Activated CD8-positive, alpha-beta memory T cell treated with anti-CD3 and anti-CD28 coated beads, Interleukin-2, amount 10 ng/mL, durations not matched to agents 7 days and 5 days (primary cell): ENCODE data around the gene MGRN1. TPM values are rescaled to one million over a fixed set of nuclear protein-coding genes. Genes with fewer than 3 reads are reported as not detected.

Experiments
- ATAC-seq: fragments of 150-1000 bp; cut with Tn5 transposase; one replicate; pipeline ENCODE4 v1.10.0; 2021; ENCODE audit warnings: moderate library complexity
- CTCF ChIA-PET: fragments of 350-600 bp; sonication (Branson Sonifier 250); formaldehyde crosslinking; loops from one replicate; lab custom pipeline; 2021; ENCODE audit warnings: antibody characterized with exemption; lab: Charles Lee
- DNase-seq: peaks from one replicate; pipeline ENCODE4 v3.0.0-alpha.2; 2020
- H3K27ac Mint-ChIP-seq: one replicate; pipeline ENCODE4 v1.8.0; 2021; ENCODE audit warnings: mild to moderate bottlenecking, mixed read lengths
- H3K27me3 Mint-ChIP-seq: one replicate; pipeline ENCODE4 v1.8.0; 2021; ENCODE audit warnings: mixed read lengths
- H3K36me3 Mint-ChIP-seq: one replicate; pipeline ENCODE4 v1.8.0; 2021; ENCODE audit warnings: mild to moderate bottlenecking, mixed read lengths
- H3K4me1 Mint-ChIP-seq: one replicate; pipeline ENCODE4 v1.8.0; 2021; ENCODE audit warnings: mixed read lengths
- H3K4me3 Mint-ChIP-seq: one replicate; pipeline ENCODE4 v1.8.0; 2021; ENCODE audit warnings: mild to moderate bottlenecking, moderate library complexity, mixed read lengths
- H3K9me3 Mint-ChIP-seq: one replicate; pipeline ENCODE4 v1.8.0; 2022; ENCODE audit warnings: low read depth, mixed read lengths
- total RNA-seq, 2 experiments: library from RNA; stranded (reverse); gene quantifications; one replicate each; pipeline ENCODE4 v1.2.3, GENCODE V29; 2021

MGRN1 gene
- total RNA-seq, 2 experiments from 2014 or later: 76.9 to 92.1 TPM

DNA sequence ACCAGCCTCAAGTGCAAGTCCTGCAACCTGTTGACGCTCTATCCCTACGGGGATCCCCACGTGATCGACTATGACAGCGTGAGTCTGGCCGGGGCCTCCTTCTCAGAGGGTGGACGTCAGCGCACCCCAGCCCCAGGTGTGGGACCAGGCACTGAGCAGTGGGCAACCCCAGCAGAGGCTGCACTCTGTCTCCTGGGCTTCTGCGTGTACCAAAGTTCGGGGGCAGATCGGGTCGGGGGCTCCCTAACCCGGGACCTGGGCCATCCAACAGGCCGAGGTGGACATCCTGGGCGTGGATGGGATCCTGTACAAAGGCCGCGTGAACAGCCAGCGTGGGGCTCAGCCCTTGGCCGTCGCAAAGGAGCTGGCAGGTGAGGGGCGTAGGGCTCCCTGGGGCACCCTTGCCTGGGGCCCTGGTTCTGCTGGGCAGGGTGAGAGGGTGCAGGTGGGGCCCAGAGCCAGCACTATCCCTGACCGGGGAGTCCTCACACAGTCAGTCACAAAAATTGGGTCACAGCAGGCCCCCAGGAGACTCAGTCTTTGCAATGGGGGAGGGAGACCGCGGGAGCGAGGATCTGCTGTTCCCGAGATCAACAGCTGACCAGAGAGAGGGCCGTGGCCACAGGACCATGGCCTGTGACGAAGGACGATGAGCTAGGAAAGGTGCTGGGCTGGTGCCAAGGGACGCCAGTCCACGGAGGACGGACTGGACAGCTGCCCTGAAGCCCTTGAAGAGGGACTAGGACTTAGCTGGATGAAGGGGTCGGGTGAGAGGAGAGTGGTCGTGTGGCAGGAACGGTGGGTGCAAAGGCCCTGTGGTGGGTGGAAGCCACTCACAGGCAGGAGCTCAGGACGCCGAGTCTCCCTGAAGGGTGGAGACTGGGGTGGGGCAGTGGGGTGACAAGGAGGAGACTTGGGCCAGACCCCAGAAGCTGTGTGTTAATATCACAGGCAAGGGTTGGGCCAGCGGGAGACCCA is 29.9 kb upstream of the MGRN1 start:
- CTCF ChIA-PET: interaction anchor here (0.6 to 1.9 kb wide), 2 partner anchors 10 to 28 kb away, joined by 3 to 7 read pairs; no protein-coding TSS in a partner anchor
- no peaks in the 10 kb centered on the region for H3K27me3 Mint-ChIP-seq

DNA sequence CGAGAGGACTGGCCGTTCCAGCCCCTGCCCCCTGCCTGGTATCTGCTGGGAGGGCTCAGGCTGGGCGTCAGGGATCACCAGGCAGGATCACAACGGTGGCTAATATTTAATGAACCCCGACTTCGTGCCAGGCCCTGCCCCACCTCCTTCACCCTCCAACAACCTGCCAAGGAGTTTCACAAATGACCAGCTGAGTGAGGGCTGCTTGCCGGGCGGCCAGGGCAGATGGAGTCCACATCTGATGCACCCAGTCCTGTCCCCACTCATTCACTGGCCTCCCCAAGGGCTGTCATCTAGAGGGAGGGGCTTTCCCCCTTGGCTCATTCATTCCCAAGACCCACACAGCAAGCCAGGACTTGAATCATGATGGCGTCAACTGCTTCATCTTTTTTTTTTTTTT is 27.5 kb upstream of the MGRN1 start:
- no peaks in the 10 kb centered on the region for H3K4me1 Mint-ChIP-seq
- CTCF ChIA-PET: interaction anchor here (1.0 to 1.2 kb wide), 2 partner anchors 12 to 53 kb away, joined by 3 read pairs; no protein-coding TSS in a partner anchor
- H3K9me3 Mint-ChIP-seq: no peaks in the 10 kb centered on the region
- no peaks in the 10 kb centered on the region for H3K36me3 Mint-ChIP-seq
- H3K27me3 Mint-ChIP-seq: peaks cover 3% of the 10 kb centered on the region
- no peak overlapping the region for H3K27ac Mint-ChIP-seq
- ATAC-seq (no peak), DNase-seq (no peak)
- no peak overlapping the region for H3K4me3 Mint-ChIP-seq

More for the DNA sequence above, 29.9 kb upstream of the MGRN1 start:
- DNase-seq (no peak), ATAC-seq (no peak)
- H3K27ac Mint-ChIP-seq: no peak overlapping the region
- H3K4me3 Mint-ChIP-seq: no peak overlapping the region
- H3K4me1 Mint-ChIP-seq: no peaks in the 10 kb centered on the region
- H3K9me3 Mint-ChIP-seq: no peaks in the 10 kb centered on the region
- no peaks in the 10 kb centered on the region for H3K36me3 Mint-ChIP-seq

DNA sequence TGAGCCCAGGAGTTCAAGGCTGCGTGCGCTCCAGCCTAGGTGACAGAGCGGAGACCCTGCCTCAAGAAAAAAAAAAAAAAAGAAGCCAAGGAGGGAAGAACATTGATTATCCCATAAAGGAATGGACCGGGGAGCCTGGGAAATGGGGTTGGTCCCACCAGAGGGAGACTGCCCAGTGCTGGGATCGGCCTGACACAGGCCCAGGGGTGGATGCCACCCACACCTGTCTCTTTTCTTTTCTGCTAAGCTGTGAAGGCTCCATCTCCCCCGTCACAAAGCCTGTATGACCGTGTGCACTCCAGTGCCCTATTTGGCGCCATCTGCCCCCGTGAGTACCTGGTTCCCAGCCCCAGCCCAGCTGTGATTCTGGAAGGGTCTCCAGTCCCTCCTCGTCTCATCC is 25.6 kb upstream of the MGRN1 start:
- no peak overlapping the region for H3K4me3 Mint-ChIP-seq
- DNase-seq (no peak), ATAC-seq (no peak)
- H3K36me3 Mint-ChIP-seq: no peaks in the 10 kb centered on the region
- H3K27ac Mint-ChIP-seq: no peak overlapping the region
- CTCF ChIA-PET: interaction anchor here (0.9 to 1.0 kb wide), 2 partner anchors 13 to 48 kb away, joined by 3 read pairs; no protein-coding TSS in a partner anchor
- no peaks in the 10 kb centered on the region for H3K9me3 Mint-ChIP-seq
- peaks cover 3% of the 10 kb centered on the region for H3K27me3 Mint-ChIP-seq
- H3K4me1 Mint-ChIP-seq: no peaks in the 10 kb centered on the region

DNA sequence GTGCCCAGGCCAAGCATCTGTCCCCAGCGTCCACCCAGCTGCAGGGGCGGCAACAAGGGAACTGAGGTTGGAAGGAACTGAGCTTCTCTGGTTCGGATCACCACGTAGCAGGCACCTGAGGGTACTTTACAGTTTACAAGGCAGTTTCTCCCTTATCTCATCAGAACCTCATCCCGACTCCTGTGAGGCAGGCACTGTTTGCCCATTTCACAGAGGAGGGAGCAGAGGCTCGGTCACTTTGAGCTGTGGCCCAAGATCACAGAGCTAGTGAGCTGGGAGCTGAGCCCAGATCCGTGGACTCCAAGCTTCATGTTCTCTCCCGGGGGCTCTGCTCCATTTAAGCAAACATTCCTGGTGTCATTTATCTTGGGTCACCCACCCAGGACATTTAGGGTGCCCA is 25.1 kb upstream of the MGRN1 start:
- Mint-ChIP-seq H3K4me3 (no peak overlapping the region), H3K27me3 (peaks cover 3% of the 10 kb centered on the region), H3K27ac (no peak overlapping the region), H3K4me1 (no peaks in the 10 kb centered on the region), H3K36me3 (no peaks in the 10 kb centered on the region), H3K9me3 (no peaks in the 10 kb centered on the region)
- CTCF ChIA-PET: interaction anchor here (0.9 to 1.0 kb wide), 2 partner anchors 14 to 49 kb away, joined by 3 read pairs; no protein-coding TSS in a partner anchor
- DNase-seq: no peak
- no peak for ATAC-seq

DNA sequence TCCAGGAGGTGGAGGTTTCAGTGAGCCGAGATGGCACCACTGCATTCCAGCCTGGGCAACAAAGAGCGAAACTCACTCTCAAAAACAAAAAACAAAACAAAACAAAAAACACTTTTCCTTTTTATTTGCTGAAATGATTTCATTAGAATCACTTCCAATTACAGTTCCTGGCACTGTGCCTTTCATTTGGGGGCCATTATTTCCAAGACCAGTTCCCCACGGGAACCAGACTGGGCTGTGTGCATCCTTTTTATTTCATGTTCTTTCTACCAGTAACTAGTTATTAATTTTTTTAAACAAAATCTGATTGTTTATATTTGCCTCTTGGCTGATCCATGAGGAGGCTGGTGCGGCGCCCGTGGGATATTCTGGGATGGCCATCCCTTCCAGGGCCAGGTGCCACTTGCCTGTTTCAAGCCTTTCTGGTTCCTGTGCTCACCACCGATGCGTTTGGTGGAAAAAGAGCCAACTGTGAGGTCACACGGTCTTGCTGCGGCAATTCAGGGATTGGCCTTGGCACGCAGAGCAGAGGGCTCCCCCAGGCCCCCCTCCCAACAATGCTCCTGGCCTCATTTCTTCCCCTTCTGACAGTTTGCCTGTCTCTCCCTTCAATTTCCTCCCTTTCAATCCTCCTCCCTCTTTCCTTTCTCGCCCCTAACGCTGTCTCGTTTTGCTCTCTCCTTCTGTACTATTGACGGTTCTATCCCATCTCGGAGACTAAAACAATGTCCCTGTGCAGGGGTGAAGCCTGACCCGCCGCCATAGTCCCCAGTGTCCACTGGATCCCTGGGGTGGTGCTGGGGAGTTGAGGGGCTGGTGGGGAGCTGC is 23.4 kb upstream of the MGRN1 start:
- H3K4me1 Mint-ChIP-seq: peaks cover 1% of the 10 kb centered on the region
- H3K27ac Mint-ChIP-seq: no peak overlapping the region
- no peak for DNase-seq
- ATAC-seq: no peak
- no peaks in the 10 kb centered on the region for H3K36me3 Mint-ChIP-seq
- no peak overlapping the region for H3K4me3 Mint-ChIP-seq
- CTCF ChIA-PET: no interaction called here
- peaks cover 3% of the 10 kb centered on the region for H3K27me3 Mint-ChIP-seq
- no peaks in the 10 kb centered on the region for H3K9me3 Mint-ChIP-seq

GRCh38 chr16:4601864-4602186 is 22.8 kb upstream of the MGRN1 start:
- Mint-ChIP-seq H3K4me3 (no peak overlapping the region), H3K9me3 (no peaks in the 10 kb centered on the region), H3K27ac (no peak overlapping the region), H3K4me1 (peaks cover 1% of the 10 kb centered on the region), H3K36me3 (no peaks in the 10 kb centered on the region), H3K27me3 (peaks cover 3% of the 10 kb centered on the region)
- ATAC-seq: no peak
- CTCF ChIA-PET: no interaction called here
- no peak for DNase-seq

- CTCF ChIA-PET: interaction anchor here (1.5 kb wide), 1 partner anchor 17 kb away, joined by 4 read pairs; no protein-coding TSS in a partner anchor
- Mint-ChIP-seq H3K4me1 (peaks cover 1% of the 10 kb centered on the region), H3K27me3 (peaks cover 3% of the 10 kb centered on the region), H3K27ac (no peak overlapping the region), H3K4me3 (no peak overlapping the region), H3K9me3 (no peaks in the 10 kb centered on the region), H3K36me3 (no peaks in the 10 kb centered on the region)
- no peak for ATAC-seq
- no peak for DNase-seq
Measured at GRCh38 chr16:4602331-4602730, 22.3 kb upstream of the MGRN1 start.

DNA sequence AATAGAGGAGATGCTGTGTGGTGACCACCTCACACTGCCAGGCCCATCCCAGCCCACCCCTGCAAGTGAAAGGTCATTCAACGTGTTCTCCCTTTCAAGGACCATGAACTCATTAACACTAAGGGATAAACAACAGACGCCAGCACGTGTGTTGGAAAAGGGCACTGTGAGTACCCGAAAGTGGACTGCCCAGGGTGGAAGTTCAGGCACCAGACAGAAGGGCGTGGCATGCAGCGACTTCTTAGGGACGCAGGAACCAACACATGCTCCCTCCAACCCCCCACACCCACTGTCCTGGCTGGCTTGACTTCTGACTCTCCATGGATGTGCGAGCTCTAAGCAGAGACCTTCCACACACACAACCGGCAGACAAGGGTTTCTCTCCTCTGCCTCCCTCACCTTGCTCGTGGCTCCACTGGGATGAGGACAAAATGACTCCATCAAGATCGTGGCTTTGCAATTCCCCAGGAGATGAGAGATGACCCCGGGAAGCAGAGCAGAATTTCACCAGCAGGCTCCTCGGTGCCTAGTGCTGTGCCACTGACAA is 20.9 kb upstream of the MGRN1 start:
- H3K4me3 Mint-ChIP-seq: no peak overlapping the region
- CTCF ChIA-PET: interaction anchor here (1.0 to 1.5 kb wide), 2 partner anchors 18 to 71 kb away, joined by 3 to 4 read pairs; no protein-coding TSS in a partner anchor
- peaks cover 1% of the 10 kb centered on the region for H3K4me1 Mint-ChIP-seq
- H3K27ac Mint-ChIP-seq: no peak overlapping the region
- no peaks in the 10 kb centered on the region for H3K36me3 Mint-ChIP-seq
- no peak for DNase-seq
- no peaks in the 10 kb centered on the region for H3K9me3 Mint-ChIP-seq
- ATAC-seq: no peak
- H3K27me3 Mint-ChIP-seq: peaks cover 3% of the 10 kb centered on the region

DNA sequence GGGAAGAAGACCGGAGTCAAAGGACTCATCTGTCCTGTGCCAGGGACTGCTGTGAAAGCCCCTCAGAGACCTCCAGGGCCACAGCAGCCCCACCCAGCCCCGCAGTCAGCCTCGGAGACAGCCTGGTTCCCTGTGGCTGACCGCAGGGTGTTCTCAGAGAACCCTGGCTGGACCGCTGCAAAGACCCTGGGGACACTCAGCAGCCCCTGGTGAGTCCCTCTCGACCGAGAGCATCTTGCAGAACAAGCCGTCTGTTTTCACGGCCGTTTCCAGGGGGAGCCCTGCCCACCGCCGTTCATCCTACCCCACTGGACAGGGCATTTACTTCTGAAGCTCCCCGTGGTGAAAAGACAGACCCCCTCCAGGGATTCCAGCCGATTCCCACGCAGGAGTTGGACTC is 20.2 kb upstream of the MGRN1 start:
- Mint-ChIP-seq H3K27ac (no peak overlapping the region), H3K4me1 (peaks cover 1% of the 10 kb centered on the region), H3K4me3 (no peak overlapping the region), H3K27me3 (peaks cover 3% of the 10 kb centered on the region), H3K36me3 (no peaks in the 10 kb centered on the region), H3K9me3 (no peaks in the 10 kb centered on the region)
- DNase-seq: no peak
- no peak for ATAC-seq
- CTCF ChIA-PET: no interaction called here

- ATAC-seq: no peak
- no peak overlapping the region for H3K4me3 Mint-ChIP-seq
- no peaks in the 10 kb centered on the region for H3K36me3 Mint-ChIP-seq
- H3K27ac Mint-ChIP-seq: no peak overlapping the region
- no peaks in the 10 kb centered on the region for H3K9me3 Mint-ChIP-seq
- DNase-seq: no peak
- CTCF ChIA-PET: no interaction called here
- H3K4me1 Mint-ChIP-seq: peaks cover 1% of the 10 kb centered on the region
- H3K27me3 Mint-ChIP-seq: peaks cover 3% of the 10 kb centered on the region
Measured at GRCh38 chr16:4606354-4606753, 18.3 kb upstream of the MGRN1 start.

- no peaks in the 10 kb centered on the region for H3K9me3 Mint-ChIP-seq
- DNase-seq: no peak
- H3K4me3 Mint-ChIP-seq: no peak overlapping the region
- no peaks in the 10 kb centered on the region for H3K36me3 Mint-ChIP-seq
- no peak for ATAC-seq
- H3K27me3 Mint-ChIP-seq: no peaks in the 10 kb centered on the region
- CTCF ChIA-PET: no interaction called here
- H3K4me1 Mint-ChIP-seq: peaks cover 4% of the 10 kb centered on the region
- H3K27ac Mint-ChIP-seq: no peak overlapping the region
Measured at GRCh38 chr16:4607841-4608703, 16.6 kb upstream of the MGRN1 start.

DNA sequence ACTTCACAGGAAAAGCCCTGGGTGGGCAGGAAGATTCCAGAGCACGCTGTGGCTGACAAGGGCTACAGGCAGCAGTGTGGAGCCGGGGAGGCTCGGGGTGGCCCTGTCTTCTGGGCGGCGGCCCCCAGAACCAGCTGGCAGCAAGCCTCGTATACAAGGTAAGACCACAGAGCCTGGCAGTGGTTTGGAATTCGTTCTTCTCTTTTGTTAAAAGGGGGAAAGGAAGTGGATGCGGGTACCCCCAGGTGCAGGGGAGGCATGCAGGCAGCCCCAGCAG is 16.0 kb upstream of the MGRN1 start:
- H3K27me3 Mint-ChIP-seq: no peaks in the 10 kb centered on the region
- no peak for ATAC-seq
- no peaks in the 10 kb centered on the region for H3K36me3 Mint-ChIP-seq
- CTCF ChIA-PET: no interaction called here
- peaks cover 10% of the 10 kb centered on the region for H3K4me1 Mint-ChIP-seq
- no peak for DNase-seq
- H3K9me3 Mint-ChIP-seq: no peaks in the 10 kb centered on the region
- no peak overlapping the region for H3K4me3 Mint-ChIP-seq
- no peak overlapping the region for H3K27ac Mint-ChIP-seq
